GM19351 (cell line): ENCODE results near the gene B3GNT7.

Experiments
- ATAC-seq: cut with Tn5 transposase; IDR thresholded peaks from one replicate; pipeline ENCODE4 v1.9.1; 2021; ENCODE audit warnings: mild to moderate bottlenecking, moderate library complexity; ENCODE audit not compliant: unreplicated experiment

Gene B3GNT7

GRCh38 chr2:231383416-231384108, 11.9 kb upstream of the B3GNT7 start:
- no peak for ATAC-seq

GRCh38 chr2:231384109-231384435, 11.4 kb upstream of the B3GNT7 start:
- no peak for ATAC-seq

- ATAC-seq: no peak
These were observed 10.5 kb upstream of the B3GNT7 start for GRCh38 chr2:231384970-231385369.

- ATAC-seq: no peak
These were observed 10.1 kb upstream of the B3GNT7 start for GRCh38 chr2:231385429-231385828.

- ATAC-seq: no peak
These were observed 9.1 kb upstream of the B3GNT7 start for GRCh38 chr2:231386446-231386845.

GRCh38 chr2:231387904-231388724, 7.4 kb upstream of the B3GNT7 start:
- ATAC-seq: no peak

- no peak for ATAC-seq
These were observed 6.7 kb upstream of the B3GNT7 start for GRCh38 chr2:231388725-231389346.

GRCh38 chr2:231390667-231391066, 4.8 kb upstream of the B3GNT7 start:
- ATAC-seq: no peak

GRCh38 chr2:231391981-231392380, 3.5 kb upstream of the B3GNT7 start:
- ATAC-seq: no peak

GRCh38 chr2:231392431-231393148, 2.9 kb upstream of the B3GNT7 start:
- no peak for ATAC-seq

- peak; percentile 40 for ATAC-seq
These were observed 2.1 kb upstream of the B3GNT7 start for GRCh38 chr2:231393149-231394131.

GRCh38 chr2:231394211-231395141, 1.0 kb upstream of the B3GNT7 start:
- ATAC-seq: peak; percentile 52

GRCh38 chr2:231396058-231396821, 730 bp downstream of the B3GNT7 start:
- ATAC-seq: no peak

GRCh38 chr2:231397011-231397927, 1.8 kb downstream of the B3GNT7 start:
- no peak for ATAC-seq

GRCh38 chr2:231397928-231398294, 2.4 kb downstream of the B3GNT7 start:
- ATAC-seq: no peak

- ATAC-seq: no peak
These were observed 3.1 kb downstream of the B3GNT7 start for GRCh38 chr2:231398585-231398984.
